Chondrocyte (in vitro differentiated cells): Measurements from ENCODE around the gene RASSF4. TPM values are rescaled to one million over a fixed set of nuclear protein-coding genes. Genes with fewer than 3 reads are reported as not detected.

Source experiments
- DNase-seq: peaks from one replicate; pipeline ENCODE4 v3.0.0; 2021; ENCODE audit warnings: mixed read lengths, low spot score
- H3K27ac Mint-ChIP-seq: one replicate; pipeline ENCODE4 v1.8.0; 2021; ENCODE audit warnings: mild to moderate bottlenecking, moderate library complexity, mixed read lengths; ENCODE audit not compliant: unreplicated experiment
- H3K27me3 Mint-ChIP-seq: 2 replicates; pipeline ENCODE4 v1.8.0; 2021; ENCODE audit warnings: low read depth, mixed read lengths
- H3K36me3 Mint-ChIP-seq: 2 replicates; pipeline ENCODE4 v1.8.0; 2021; ENCODE audit warnings: low read depth, mixed read lengths
- H3K4me1 Mint-ChIP-seq: 2 replicates; pipeline ENCODE4 v1.8.0; 2021; ENCODE audit warnings: low read depth, mild to moderate bottlenecking, mixed read lengths
- H3K4me3 Mint-ChIP-seq: one replicate; pipeline ENCODE4 v1.8.0; 2021; ENCODE audit warnings: mild to moderate bottlenecking, moderate library complexity, mixed read lengths; ENCODE audit not compliant: unreplicated experiment
- H3K9me3 Mint-ChIP-seq: 2 replicates; pipeline ENCODE4 v1.8.0; 2021; ENCODE audit warnings: low read depth, mixed read lengths
- total RNA-seq: library from RNA; stranded (reverse); gene quantifications from 3 replicates; pipeline ENCODE4 v1.2.1, GENCODE V29; 2021
- TF ChIP-seq, protein P1 (sequence below): fragments of 200-600 bp; sonication (generic); IDR thresholded peaks from 2 replicates; pipeline ENCODE4 v1.5.0; 2021; ENCODE audit warnings: antibody characterized with exemption, mild to moderate bottlenecking, moderate library complexity

The RASSF4 gene
- total RNA-seq, 1 donor from 2014 or later: 37.8 TPM

- Mint-ChIP-seq H3K27ac (peak overlapping the region; percentile 94), H3K27me3 (no peaks in the 10 kb centered on the region), H3K9me3 (no peaks in the 10 kb centered on the region), H3K36me3 (no peaks in the 10 kb centered on the region), H3K4me1 (peaks cover 93% of the 10 kb centered on the region), H3K4me3 (peak overlapping the region; percentile 36)
- no peak for DNase-seq
- TF ChIP-seq, protein P1, sequence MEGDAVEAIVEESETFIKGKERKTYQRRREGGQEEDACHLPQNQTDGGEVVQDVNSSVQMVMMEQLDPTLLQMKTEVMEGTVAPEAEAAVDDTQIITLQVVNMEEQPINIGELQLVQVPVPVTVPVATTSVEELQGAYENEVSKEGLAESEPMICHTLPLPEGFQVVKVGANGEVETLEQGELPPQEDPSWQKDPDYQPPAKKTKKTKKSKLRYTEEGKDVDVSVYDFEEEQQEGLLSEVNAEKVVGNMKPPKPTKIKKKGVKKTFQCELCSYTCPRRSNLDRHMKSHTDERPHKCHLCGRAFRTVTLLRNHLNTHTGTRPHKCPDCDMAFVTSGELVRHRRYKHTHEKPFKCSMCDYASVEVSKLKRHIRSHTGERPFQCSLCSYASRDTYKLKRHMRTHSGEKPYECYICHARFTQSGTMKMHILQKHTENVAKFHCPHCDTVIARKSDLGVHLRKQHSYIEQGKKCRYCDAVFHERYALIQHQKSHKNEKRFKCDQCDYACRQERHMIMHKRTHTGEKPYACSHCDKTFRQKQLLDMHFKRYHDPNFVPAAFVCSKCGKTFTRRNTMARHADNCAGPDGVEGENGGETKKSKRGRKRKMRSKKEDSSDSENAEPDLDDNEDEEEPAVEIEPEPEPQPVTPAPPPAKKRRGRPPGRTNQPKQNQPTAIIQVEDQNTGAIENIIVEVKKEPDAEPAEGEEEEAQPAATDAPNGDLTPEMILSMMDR: peak; percentile 55
These were observed 3.5 kb downstream of the RASSF4 start for GRCh38 chr10:44962870-44963738.

GRCh38 chr10:44963772-44964633 lies 4.4 kb downstream of the RASSF4 start:
- peak overlapping the region; percentile 49 for H3K4me3 Mint-ChIP-seq
- peaks cover 92% of the 10 kb centered on the region for H3K4me1 Mint-ChIP-seq
- no peak for DNase-seq
- H3K27ac Mint-ChIP-seq: peak overlapping the region; percentile 94
- H3K9me3 Mint-ChIP-seq: no peaks in the 10 kb centered on the region
- H3K27me3 Mint-ChIP-seq: no peaks in the 10 kb centered on the region
- H3K36me3 Mint-ChIP-seq: peaks cover 4% of the 10 kb centered on the region
- TF ChIP-seq, protein P1: no peak

DNA sequence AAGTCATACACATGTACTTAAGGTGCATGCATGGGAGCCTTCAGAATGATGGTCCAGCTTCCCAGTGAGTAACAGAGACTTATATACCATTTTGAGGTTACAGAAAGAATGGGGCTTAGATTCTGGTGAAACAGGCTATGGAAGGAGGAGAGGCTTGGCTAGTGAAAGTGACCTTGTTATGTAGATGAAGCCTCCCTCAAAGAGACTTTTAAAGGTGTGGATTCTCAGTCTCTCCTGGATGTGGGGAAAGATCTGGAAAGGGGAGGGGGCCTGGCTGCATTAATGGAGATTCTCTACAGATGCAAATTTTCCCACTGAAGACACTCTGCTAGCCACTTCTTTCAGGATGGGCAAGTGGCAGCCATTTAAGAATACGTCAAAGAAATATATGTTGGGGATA lies 5.5 kb downstream of the RASSF4 start:
- H3K27ac Mint-ChIP-seq: peak overlapping the region; percentile 94
- no peak overlapping the region for H3K4me3 Mint-ChIP-seq
- no peak for DNase-seq
- TF ChIP-seq, protein P1: no peak
- H3K27me3 Mint-ChIP-seq: no peaks in the 10 kb centered on the region
- peaks cover 85% of the 10 kb centered on the region for H3K4me1 Mint-ChIP-seq
- H3K36me3 Mint-ChIP-seq: peaks cover 7% of the 10 kb centered on the region
- no peaks in the 10 kb centered on the region for H3K9me3 Mint-ChIP-seq

DNA sequence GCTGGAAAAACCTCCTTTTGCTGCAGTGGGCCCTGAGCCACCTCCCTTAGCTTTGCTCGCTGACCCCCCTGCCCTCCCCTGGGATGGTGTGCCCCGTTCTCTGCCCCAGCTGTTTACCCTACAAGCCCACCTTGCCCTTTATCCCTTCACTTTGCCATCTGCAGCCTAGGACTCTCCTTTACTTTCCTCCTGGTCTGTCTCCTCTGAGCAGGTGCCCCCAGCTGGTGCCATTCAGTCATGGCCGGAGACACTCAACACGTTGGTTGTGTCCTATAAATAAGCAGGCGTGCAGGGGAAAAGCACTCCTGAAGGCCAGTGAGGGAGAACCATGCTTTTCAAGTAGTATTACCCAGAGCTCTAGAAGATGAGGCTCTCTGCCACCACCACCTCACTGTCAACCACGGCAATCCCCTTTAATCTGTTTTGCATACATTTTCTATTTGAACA lies 6.1 kb downstream of the RASSF4 start:
- peak overlapping the region; percentile 32 for H3K27ac Mint-ChIP-seq
- TF ChIP-seq, protein P1: no peak
- H3K4me1 Mint-ChIP-seq: peaks cover 80% of the 10 kb centered on the region
- H3K4me3 Mint-ChIP-seq: no peak overlapping the region
- H3K27me3 Mint-ChIP-seq: no peaks in the 10 kb centered on the region
- no peak for DNase-seq
- H3K9me3 Mint-ChIP-seq: no peaks in the 10 kb centered on the region
- peaks cover 9% of the 10 kb centered on the region for H3K36me3 Mint-ChIP-seq
